ENCODE results near the gene TSPAN9. TPM values are rescaled to one million over a fixed set of nuclear protein-coding genes. Genes with fewer than 3 reads are reported as not detected.

The TSPAN9 gene
- total RNA-seq, 1 experiment from 2014 or later = 13.2 TPM

- ATAC-seq (no peak), DNase-seq (ENCODE audit: low read depth, low spot score) (no peak)
- intact Hi-C loops (cut with micrococcal nuclease) = no loop called here
- BruUV-seq (replicated peaks) = no TSS peak
- TF ChIP-seq ZBTB33 (IDR thresholded peaks at IDR 0.05; ENCODE audit: extremely low read depth, insufficient replicate concordance, low read length) = no peak
- no peak for TF ChIP-seq EGR1 (IDR thresholded peaks at IDR 0.05; ENCODE audit: low read depth)
- TF ChIP-seq EZH2phosphoT487 (IDR thresholded peaks at IDR 0.05; ENCODE audit: borderline replicate concordance) = no peak
- no peak for TF ChIP-seq ELF1 (IDR thresholded peaks at IDR 0.05; ENCODE audit: borderline replicate concordance, low read depth)
- no peak for TF ChIP-seq TCF7L2 (IDR thresholded peaks at IDR 0.05; ENCODE audit: borderline replicate concordance, extremely low read depth, insufficient read depth, insufficient read length)
- TF ChIP-seq ZFX (IDR thresholded peaks at IDR 0.05) = no peak
- no peak for TF ChIP-seq EZH2 (IDR thresholded peaks at IDR 0.05)
- TF ChIP-seq MAX (IDR thresholded peaks at IDR 0.05) = no peak
- TF ChIP-seq POLR2AphosphoS5 (IDR thresholded peaks at IDR 0.05; ENCODE audit: low read depth, low read length) = no peak
- TF ChIP-seq YY1 (IDR thresholded peaks at IDR 0.05; ENCODE audit: extremely low read depth, insufficient replicate concordance, low read depth, low read length) = no peak
- no peak for TF ChIP-seq CTCF (IDR thresholded peaks at IDR 0.05 in 2 of 3, conservative IDR thresholded peaks at IDR 0.05 in 1 of 3; ENCODE audit: borderline replicate concordance in 1 of 3, insufficient read depth in 1 of 3, low read depth in 2 of 3, low read length in 2 of 3)
- no peak for TF ChIP-seq FOSL1 (IDR thresholded peaks at IDR 0.05; ENCODE audit: low read depth)
- no peak for TF ChIP-seq SP1 (IDR thresholded peaks at IDR 0.05; ENCODE audit: low read depth)
- no peak for TF ChIP-seq SRF (IDR thresholded peaks at IDR 0.05; ENCODE audit: low read depth)
- TF ChIP-seq SIN3A (IDR thresholded peaks at IDR 0.05; ENCODE audit: low read depth) = no peak
- Histone ChIP-seq H2AFZ (ENCODE audit: low read depth, low read length, poor library complexity, severe bottlenecking) (no peak overlapping the region), H4K20me1 (ENCODE audit: insufficient read depth) (no peaks in the 10 kb centered on the region), H3K27me3 (ENCODE audit: insufficient read depth, low read length) (no peaks in the 10 kb centered on the region), H3K4me2 (ENCODE audit: low read length) (no peak overlapping the region), H3K9ac (ENCODE audit: low read length) (no peak overlapping the region), H3K4me1 (ENCODE audit: control insufficient read depth in 1 of 2, insufficient read depth in 2 of 2, low read length in 2 of 2) (peaks cover 0 to 8% of the 10 kb centered on the region in 2 experiments; a peak in 1 of 4 replicates), H3K27ac (ENCODE audit: low read depth, low read length) (no peak overlapping the region), H3K9me2 (ENCODE audit: insufficient read depth) (no peaks in the 10 kb centered on the region), H3K9me3 (ENCODE audit: control insufficient read depth in 1 of 2, insufficient read depth in 1 of 2, low read depth in 1 of 2, low read length in 2 of 2) (no peaks in the 10 kb centered on the region), H3K4me3 (replicated peaks in 1 of 2; ENCODE audit: low read depth in 1 of 2, low read length in 2 of 2) (no peak overlapping the region), H3K36me3 (ENCODE audit: control insufficient read depth in 1 of 2, insufficient read depth in 2 of 2, low read length in 2 of 2) (no peaks in the 10 kb centered on the region), H3K79me2 (ENCODE audit: insufficient read depth, low read length) (no peaks in the 10 kb centered on the region)
- ChIA-PET CTCF (interaction anchor here (1.1 kb wide), 1 partner anchor 47 kb away, joined by 4 read pairs; no protein-coding TSS in a partner anchor), RAD21 (ENCODE audit: low non-redundant PET in 1 of 2, low total read pairs in 2 of 2, uncharacterized antibody in 2 of 2, unreplicated experiment in 2 of 2) (no interaction called here), POLR2A (no interaction called here)
Measured at GRCh38 chr12:3087758-3088650, 10.8 kb downstream of the TSPAN9 start.

All from HCT116 (cell line).